Measurements from ENCODE around the gene PRR15. TPM values are rescaled to one million over a fixed set of nuclear protein-coding genes. Genes with fewer than 3 reads are reported as not detected.
A peak's percentile ranks its signal among the peaks of the same experiment; 100 is the strongest.

PRR15 gene
- total RNA-seq, 4 donors from 2014 or later = 0.54 to 2.7 (median 1.7) TPM

- WGBS, 2 donors = 2 to 10% methylated on average over 24 to 45 of the region's 56 CpGs
Measured at GRCh38 chr7:29565982-29566746, 2.5 kb downstream of the PRR15 start.

DNA sequence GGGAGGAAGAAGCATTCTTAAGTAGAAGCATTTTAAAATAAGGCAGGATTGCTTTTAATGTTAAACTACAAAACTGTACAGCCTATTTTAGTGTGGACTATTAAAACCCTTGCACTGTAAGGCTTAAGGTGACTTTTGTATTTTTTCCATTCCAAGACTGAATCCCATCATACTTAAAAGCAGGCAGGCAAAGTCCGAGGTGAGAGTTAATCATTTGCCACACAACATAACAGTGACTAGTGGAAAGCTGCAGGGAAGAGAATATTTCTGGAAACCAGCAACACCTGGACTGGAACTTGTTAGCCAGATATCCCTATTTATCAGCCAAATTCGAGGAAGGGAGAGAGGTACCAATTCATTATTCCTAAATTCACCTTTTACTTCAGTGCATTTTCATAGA lies 3.5 kb downstream of the PRR15 start:
- WGBS, 2 donors = 91 to 96% methylated on average over 2 of the region's 2 CpGs
- Histone ChIP-seq H3K4me3 (replicated peaks in 1 of 3) (no peak overlapping the region), H3K36me3 (no peaks in the 10 kb centered on the region), H3K27ac (no peak overlapping the region), H3K27me3 (no peaks in the 10 kb centered on the region), H3K9me3 (no peaks in the 10 kb centered on the region), H3K4me1 (peaks cover 12 to 30% of the 10 kb centered on the region in 2 donors)
- DNase-seq = no peak
- intact Hi-C loops (cut with DNase I) = no loop called here
- TF ChIP-seq POLR2A (IDR thresholded peaks at IDR 0.05) = no peak
- TF ChIP-seq CTCF (IDR thresholded peaks at IDR 0.05) = no peak

More at GRCh38 chr7:29565982-29566746, 2.5 kb downstream of the PRR15 start:
- Histone ChIP-seq H3K4me3 (replicated peaks in 1 of 3) (peak overlapping the region; percentile 2 to 25 (median 22)), H3K9me3 (no peaks in the 10 kb centered on the region), H3K36me3 (no peaks in the 10 kb centered on the region), H3K27me3 (no peaks in the 10 kb centered on the region), H3K27ac (no peak overlapping the region), H3K4me1 (peaks cover 12 to 30% of the 10 kb centered on the region in 2 donors)
- DNase-seq = no peak
- intact Hi-C loops (cut with DNase I) = no loop called here
- TF ChIP-seq CTCF (IDR thresholded peaks at IDR 0.05) = no peak
- no peak for TF ChIP-seq POLR2A (IDR thresholded peaks at IDR 0.05)

GRCh38 chr7:29569648-29570047 lies 6.0 kb downstream of the PRR15 start:
- Histone ChIP-seq H3K4me1 (peaks cover 2 to 18% of the 10 kb centered on the region in 2 donors), H3K4me3 (replicated peaks in 1 of 3) (no peak overlapping the region), H3K36me3 (no peaks in the 10 kb centered on the region), H3K9me3 (no peaks in the 10 kb centered on the region), H3K27me3 (no peaks in the 10 kb centered on the region), H3K27ac (no peak overlapping the region)
- DNase-seq = no peak
- TF ChIP-seq POLR2A (IDR thresholded peaks at IDR 0.05) (no peak), CTCF (IDR thresholded peaks at IDR 0.05) (no peak)
- intact Hi-C loops (cut with DNase I) = no loop called here
- 63 to 65% methylated on average over 6 of the region's 6 CpGs for WGBS, 2 donors

DNA sequence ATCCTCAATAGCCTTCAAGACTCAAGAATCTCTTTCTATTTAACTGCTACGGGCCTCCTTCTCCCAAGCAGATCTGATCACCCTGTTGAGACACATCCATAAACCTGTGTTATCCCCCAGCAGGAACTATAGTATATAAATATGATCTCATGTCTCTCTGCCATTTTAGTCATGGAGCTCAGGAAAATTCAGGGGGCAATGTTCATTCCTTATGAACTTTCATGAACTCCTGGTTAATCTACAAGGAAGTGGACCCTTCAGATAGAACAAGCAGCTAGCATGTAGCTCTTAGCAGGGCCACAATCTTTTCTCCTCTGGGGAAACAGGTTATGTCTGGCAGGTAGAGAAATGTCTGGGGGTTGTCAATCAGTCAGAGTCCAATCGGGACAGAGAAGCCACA lies 8.9 kb downstream of the PRR15 start:
- Histone ChIP-seq H3K4me1 (peaks cover 0 to 2% of the 10 kb centered on the region in 2 donors), H3K36me3 (no peaks in the 10 kb centered on the region), H3K4me3 (replicated peaks in 1 of 3) (no peak overlapping the region), H3K27ac (no peak overlapping the region), H3K9me3 (no peaks in the 10 kb centered on the region), H3K27me3 (no peaks in the 10 kb centered on the region)
- 93 to 95% methylated on average over 2 of the region's 2 CpGs for WGBS, 2 donors
- intact Hi-C loops (cut with DNase I) = no loop called here
- no peak for DNase-seq
- no peak for TF ChIP-seq CTCF (IDR thresholded peaks at IDR 0.05)

DNA sequence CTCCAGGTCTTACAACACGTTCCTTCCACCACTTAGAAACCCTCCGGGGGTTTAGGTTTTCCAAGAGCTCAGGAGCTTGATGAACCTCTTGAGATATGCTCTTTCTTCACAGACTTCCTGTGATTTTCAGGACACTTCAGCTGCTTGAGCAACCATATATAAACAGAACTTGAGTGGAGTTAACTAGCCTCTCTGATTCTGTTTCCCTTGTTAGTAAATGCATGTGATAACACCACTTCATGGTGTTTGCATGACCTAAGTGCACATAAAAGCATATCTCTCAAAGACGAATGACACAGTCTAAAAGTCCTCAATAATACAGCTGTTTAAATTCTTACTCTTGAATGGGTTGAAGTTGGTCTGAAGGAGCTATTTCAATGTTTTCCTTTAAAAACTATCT lies 9.9 kb downstream of the PRR15 start:
- Histone ChIP-seq H3K4me3 (replicated peaks in 1 of 3) (no peak overlapping the region), H3K36me3 (no peaks in the 10 kb centered on the region), H3K27ac (no peak overlapping the region), H3K9me3 (no peaks in the 10 kb centered on the region), H3K4me1 (peaks cover 0 to 2% of the 10 kb centered on the region in 2 donors), H3K27me3 (no peaks in the 10 kb centered on the region)
- DNase-seq = no peak
- intact Hi-C loops (cut with DNase I) = no loop called here
- TF ChIP-seq POLR2A (IDR thresholded peaks at IDR 0.05) = no peak
- TF ChIP-seq CTCF (IDR thresholded peaks at IDR 0.05) = no peak
- 28 to 34% methylated on average over 3 of the region's 3 CpGs for WGBS, 2 donors
